Fibroblast of the aortic adventitia (primary cell): Measurements from ENCODE around the gene RABGAP1. TPM values are rescaled to one million over a fixed set of nuclear protein-coding genes. Genes with fewer than 3 reads are reported as not detected.

Experiments used
- DNase-seq: peaks from one replicate; pipeline ENCODE4 v3.0.0-alpha.2; 2010; ENCODE audit warnings: low read depth
- H3K4me3 ChIP-seq: 2 replicates; pipeline ENCODE4 v1.5.1; 2011; ENCODE audit warnings: low read depth, mild to moderate bottlenecking, control low read depth, low read length, moderate library complexity
- CTCF ChIP-seq: IDR thresholded peaks from 2 replicates; pipeline ENCODE4 v1.5.1; 2011; ENCODE audit warnings: mild to moderate bottlenecking, low read length, control low read depth, inconsistent platforms; ENCODE audit not compliant: insufficient read depth
- total RNA-seq: library from RNA; depleted of rRNA; stranded (reverse); fragments of >200 nt; gene quantifications from 2 replicates; pipeline ENCODE4 v1.2.3, GENCODE V29; 2012; ENCODE audit warnings: low replicate concordance

RABGAP1 gene
- total RNA-seq, 1 donor = 50.3 TPM

GRCh38 chr9:123084256-123084655 is 143.4 kb downstream of the RABGAP1 start:
- DNase-seq = no peak
- no peak for TF ChIP-seq CTCF
- H3K4me3 ChIP-seq = no peak overlapping the region

GRCh38 chr9:123085916-123086315 is 145.1 kb downstream of the RABGAP1 start:
- TF ChIP-seq CTCF = no peak
- no peak overlapping the region for H3K4me3 ChIP-seq
- no peak for DNase-seq

GRCh38 chr9:123087359-123087888 is 146.6 kb downstream of the RABGAP1 start:
- H3K4me3 ChIP-seq = no peak overlapping the region
- no peak for DNase-seq
- TF ChIP-seq CTCF = no peak

GRCh38 chr9:123089040-123089439 is 148.2 kb downstream of the RABGAP1 start:
- no peak for DNase-seq
- TF ChIP-seq CTCF = no peak
- H3K4me3 ChIP-seq = no peak overlapping the region

GRCh38 chr9:123089790-123090189 is 149.0 kb downstream of the RABGAP1 start:
- no peak for TF ChIP-seq CTCF
- H3K4me3 ChIP-seq = no peak overlapping the region
- DNase-seq = no peak

GRCh38 chr9:123090198-123090896 is 149.5 kb downstream of the RABGAP1 start:
- no peak overlapping the region for H3K4me3 ChIP-seq

More at GRCh38 chr9:123090198-123090896, 149.5 kb downstream of the RABGAP1 start:
- no peak for TF ChIP-seq CTCF
- peak; percentile 68 for DNase-seq
